HG03103 (cell line): ENCODE measurements around the gene FZR1.

ENCODE experiments used
- ATAC-seq: cut with Tn5 transposase; IDR thresholded peaks from one replicate; pipeline ENCODE4 v1.9.1; 2021; ENCODE audit warnings: low read depth; ENCODE audit not compliant: unreplicated experiment

The FZR1 gene

DNA sequence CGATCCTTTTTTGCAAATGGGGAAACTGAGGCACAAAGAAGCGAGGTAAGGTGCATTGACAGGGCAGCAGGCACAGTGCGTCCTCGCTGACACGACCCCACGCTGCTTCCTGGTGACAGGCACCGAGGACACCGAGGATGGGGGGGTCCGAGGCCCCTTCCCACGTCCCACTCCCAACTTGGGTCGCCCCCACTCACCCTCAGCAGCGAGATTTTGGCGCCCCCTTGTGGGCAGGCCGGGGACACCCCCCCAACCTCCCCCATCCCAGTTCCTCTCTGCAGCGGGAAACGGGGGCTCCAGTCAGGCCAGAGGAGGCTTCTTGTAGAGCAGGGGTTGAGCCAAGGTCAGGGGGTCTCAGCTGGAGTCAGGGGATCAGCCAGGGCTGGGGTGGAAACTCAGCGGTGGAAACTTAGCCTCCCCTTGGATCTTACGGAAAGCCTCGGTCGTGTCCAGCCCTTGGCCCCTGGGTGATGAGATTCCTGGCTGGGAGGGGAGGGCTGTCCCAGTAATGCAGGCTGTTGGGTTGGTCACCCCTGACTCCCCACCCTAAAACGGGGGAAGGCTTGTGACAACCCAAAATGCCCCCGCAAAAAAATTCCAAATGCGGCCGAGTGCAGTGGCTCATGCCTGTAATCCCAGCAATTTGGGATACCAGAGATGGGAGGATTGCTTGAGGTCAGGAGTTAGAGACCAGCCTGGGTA, 34.0 kb upstream of the FZR1 start:
- ATAC-seq, result no peak

DNA sequence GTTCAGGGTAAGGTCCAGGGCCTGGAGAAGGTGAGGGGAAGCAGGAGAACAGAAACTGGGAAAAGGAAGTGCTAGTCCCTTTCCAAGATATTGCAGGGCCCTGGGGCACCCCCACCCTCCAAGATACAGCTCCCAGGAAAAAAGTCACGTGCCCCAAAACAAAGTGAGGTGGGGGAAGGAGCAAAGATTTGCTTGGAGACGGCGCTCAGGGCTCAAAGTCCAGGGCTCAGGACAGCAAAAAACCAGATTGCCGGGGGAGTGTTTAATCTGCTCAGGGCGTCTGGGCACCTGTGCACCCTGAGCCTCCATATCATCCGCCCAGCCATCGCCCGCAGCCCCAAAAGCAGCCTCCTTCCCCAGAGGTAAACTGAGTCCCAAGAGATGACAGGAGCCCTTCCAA, 32.1 kb upstream of the FZR1 start:
- ATAC-seq, result no peak

DNA sequence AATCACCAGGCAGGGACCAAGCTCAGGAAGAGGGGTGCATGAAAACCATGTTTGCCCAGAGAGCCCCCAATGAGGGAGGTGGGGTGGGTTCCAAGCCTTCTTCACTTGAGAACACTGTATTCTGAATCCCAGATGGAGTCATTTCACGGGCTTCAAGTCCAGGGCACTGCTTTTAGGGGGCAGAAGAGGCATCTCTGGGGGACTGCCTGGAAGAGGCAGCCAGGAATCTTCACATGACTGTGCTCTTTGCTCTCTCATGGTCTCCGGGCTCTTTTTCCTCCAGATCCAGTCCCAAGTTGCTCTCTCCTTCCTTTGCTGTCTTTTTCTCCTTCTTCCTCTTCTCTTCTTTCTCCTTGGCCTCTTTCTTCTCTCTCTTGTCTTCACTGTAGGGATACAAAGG, 31.5 kb upstream of the FZR1 start:
- ATAC-seq, result no peak

DNA sequence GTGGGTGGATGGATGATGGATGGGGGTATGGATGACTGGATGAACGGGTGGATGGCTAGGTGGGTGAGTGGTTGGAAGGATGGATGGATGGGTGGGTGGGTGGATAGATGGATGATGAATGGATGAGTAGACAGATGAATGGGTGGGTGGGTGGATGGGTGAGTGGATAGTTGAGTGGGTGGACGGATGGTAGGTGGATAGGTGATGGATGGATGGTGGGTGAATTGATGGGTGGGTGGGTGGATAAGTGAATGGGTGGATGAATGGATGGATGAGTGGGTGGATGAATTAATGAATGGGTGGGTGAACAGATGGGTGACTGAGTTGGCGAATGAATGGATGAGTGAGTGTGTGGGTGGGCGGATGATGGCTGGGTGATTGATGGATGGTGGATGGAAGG, 30.7 kb upstream of the FZR1 start:
- no peak for ATAC-seq

DNA sequence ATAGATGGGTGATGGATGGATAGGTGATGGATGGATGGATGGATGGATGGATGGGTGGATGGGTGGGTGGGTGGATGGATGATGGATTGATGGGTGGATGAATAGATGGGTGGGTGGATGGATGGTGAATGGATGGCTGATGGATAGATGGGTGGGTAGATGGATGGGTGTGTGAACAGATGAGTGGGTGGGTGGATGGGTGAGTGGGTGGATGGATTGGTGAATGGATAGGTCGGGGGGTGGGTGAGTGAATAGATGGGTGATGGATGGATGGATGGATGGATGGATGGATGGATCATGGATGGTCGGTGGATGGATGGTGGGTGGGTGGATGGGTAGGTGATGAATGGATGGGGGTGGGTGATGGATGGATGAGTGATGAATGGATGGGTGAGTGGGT, 29.3 kb upstream of the FZR1 start:
- ATAC-seq, result no peak

DNA sequence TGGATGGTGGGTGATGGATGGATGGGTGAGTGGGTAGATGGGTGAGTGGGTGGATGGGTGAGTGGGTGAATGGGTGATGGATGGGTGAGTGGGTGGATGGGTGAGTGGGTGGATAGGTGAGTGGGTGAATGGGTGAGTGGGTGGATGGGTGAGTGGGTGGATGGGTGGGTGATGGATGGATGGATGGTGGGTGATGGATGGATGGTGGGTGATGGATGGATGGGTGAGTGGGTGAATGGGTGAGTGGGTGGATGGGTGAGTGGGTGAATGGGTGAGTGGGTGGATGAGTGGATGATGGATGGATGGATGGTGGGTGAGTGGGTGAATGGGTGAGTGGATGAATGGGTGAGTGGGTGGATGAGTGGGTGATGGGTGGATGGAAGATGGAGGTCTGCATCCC, 28.6 kb upstream of the FZR1 start:
- ATAC-seq, result no peak

DNA sequence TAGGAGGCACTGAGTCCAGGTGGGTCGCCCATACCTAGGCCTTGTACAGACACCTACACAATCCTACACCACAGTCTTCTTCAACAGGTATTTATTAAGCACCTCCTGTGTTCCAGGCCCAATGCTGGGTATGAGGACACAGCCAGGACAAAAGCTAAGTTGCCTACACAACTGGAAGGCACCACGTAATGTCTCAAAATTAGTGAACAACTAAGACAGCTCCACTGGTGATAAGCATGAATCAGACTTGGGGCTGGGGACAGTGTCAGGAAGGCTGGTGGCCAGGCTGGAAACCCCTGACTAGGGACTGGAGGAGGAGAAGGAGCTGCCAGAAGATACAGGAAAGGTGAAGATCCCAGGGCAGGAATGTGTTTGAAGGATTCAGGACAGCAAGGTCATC, 28.2 kb upstream of the FZR1 start:
- no peak for ATAC-seq

DNA sequence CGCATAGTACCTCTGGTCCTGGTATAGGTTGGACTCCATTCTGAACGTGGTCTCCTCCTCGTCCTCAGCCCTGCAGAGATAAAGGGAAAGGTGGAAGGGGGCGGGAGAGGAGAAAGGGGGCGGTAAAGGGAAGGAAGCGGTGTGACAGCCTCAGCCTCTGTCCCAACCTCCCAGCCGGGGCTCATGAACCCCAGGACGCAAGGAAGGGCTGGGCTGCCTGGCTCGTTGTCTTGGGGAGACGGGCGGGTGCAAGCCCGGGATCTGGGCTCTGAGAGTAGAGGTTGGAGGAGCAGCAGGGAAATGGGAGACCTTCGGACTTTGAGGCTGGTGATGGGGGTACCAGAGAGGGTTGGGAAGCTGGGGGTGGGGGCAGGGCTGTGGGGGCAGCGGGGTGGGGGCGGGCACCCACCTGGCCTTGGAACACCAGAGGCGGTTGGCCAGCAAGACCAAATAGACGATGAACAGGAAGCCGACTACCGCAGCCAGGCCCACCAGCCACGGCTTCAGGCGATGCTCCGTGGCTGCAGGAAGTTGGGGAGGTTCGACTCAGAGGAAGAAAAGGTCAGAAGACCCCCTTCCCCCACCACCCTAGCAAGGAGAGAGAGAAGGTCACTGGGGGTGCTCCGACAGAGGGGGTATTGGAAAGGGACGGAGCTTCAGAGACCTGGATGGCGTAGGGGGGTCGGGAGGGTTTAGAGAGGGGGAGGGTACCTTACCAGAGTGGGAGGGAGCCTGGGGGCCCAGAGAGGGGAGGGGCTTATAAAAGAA, 27.5 kb upstream of the FZR1 start:
- ATAC-seq, result no peak

DNA sequence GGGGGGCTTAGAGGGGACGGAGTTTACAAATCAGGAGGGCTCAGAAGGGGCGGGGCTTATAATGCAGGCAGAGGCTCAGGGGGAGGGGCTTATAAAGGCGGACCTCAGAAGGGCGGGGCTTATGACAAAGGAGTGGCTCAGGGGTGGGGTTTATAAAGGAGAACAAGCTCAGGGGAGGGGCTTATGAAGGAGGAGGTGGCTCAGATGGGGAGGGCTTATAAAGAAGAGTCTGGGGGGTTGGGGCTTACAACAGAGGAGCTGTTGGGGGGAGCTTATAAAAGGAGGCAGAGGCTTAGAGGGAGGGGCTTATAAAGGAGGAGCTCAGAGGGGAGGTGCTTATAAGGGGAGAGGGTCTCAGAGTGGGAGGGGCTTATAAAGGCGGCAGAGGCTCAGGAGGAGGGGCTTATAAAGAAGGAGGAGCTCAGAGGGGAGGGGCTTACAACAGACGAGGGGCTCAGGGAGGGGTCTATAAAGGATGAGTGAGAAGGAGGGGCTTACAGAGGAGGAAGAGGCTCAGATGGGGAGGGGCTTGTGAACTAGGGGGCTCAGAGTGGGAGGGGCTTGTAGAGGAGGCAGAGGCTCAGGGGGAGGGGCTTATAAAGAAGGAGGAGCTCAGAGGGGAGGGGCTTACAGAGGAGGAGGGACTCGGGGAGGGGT, 26.8 kb upstream of the FZR1 start:
- no peak for ATAC-seq

DNA sequence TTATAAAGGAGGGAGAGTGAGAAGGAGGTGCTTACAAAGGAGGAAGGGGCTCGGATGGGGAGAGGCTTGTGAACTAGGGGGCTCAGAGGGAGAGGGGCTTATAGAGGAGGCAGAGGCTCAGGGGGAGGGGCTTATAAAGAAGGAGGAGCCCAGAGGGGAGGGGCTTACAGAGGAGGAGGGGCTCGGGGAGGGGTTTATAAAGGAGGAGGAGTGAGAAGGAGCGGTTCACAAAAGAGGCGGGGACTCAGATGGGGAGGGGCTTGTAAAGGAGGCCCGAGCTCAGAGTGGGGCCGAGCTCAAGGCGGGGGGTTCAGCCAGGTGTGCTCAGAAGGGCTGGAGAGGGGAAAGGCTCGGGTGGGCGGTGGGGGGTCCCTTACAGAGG, 26.3 kb upstream of the FZR1 start:
- ATAC-seq, result no peak

DNA sequence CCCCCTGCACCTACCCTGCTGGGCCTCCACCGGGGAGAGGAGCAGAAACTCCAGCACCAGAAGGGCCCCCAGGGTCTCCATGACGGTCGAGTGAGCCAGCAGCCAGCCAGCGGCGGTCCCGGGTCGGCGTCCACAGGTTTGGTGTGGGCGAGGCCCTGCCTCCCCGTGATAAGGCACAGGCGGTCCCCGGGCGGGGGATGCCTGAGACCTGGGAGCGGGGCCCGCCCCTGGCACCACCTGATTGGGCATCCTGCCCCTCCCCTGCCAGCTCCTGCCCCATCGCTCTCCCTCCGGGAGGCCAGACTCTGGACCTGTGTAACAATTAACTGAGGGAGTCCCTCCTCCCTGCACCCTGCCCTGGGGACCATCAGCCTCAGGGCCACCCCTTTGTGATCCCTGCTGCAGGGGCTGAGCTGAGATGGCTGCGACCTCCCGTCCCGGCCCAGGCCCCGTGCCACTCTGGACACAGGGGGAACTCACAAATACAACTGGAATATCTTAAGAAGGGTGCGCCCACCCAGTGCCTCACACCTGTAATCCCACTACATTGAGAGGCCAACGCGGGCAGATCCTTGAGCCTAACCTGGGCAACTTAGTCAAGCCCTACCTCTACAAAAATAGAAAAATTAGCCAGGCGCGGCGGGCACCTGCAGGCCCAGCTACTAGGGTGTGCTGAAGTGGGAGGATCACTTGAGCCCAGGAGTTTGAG, 25.6 kb upstream of the FZR1 start, which contains the start of gene SMIM24:
Gene SMIM24 (minus strand): TSS at position 143 of the 709 bp plus-strand sequence. CDS start 62 bp downstream, at position 81.
- ATAC-seq, result no peak

DNA sequence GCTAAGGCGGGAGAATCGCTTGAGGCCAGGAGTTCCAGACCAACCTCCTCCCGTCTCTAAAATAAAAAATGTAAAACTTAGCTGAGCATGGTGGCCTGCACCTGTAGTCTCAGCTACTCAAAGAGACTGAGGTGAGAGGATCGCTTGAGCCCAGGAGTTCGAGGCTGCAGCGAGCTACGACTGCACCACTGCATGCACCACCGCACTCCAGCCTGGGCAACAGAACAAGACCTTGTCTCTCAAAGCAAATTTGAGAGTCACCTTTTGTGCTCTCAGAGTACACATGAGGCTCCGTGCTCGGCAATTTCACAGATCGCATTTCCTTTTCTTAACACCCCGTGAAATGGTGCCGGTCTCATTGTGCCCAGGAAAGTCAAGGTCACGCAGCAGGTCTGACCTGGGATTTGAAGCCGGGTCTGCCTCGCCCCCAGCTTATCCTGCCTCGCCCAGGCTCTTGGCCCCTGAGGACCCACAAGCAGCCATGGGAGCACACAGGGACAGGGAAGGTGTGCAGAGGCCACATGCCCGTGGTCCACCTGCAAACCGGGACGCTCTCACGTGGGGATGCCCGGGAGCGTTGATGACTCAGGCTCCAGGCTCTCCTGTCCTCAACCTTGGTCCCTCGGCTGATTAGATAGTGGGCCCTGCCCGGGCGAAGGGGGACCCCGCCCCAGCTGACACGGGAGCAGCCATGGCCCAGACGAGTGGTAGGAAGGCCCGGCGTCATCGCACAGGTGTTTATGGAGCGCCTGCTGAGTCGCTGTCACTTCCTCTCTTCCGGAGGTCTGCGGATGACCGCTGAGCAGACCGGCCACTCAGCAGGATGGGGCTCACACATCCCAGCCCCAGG, 24.6 kb upstream of the FZR1 start:
- ATAC-seq, result no peak

DNA sequence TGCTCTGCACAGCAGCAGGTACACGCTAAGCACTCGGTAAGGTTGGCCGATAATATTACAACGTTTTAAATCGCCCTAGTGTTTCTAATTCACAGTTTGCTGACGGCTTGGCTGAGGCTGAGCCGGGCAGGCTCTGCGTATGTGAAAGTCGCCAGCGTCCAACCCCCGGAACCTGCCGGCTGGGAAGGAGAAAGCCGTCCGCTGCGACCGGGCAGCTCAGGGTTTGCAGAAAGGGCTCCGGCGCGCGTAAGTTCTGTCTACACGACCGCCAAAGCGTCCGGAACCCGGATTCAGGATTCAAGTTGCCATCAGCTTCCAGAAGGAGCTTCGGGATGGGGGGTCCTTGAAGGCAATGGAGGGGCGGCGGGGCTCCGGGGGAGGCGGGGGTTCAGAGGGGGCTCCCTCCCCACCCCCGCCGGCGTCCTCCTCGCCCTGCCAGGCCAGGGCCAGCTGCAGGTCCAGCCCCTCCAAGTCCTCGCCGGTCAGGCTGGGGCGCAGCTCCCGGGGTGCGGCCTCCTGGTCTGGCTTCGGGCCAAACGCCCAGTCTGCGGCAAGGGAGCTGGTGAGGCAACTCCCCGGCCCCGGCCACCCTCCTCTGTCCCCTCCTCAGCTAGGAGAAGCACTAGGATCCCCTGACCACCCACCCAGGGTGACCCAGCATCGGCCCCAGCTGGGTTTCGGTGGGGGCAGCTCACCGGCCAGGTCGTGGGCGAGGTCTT, 23.4 kb upstream of the FZR1 start:
- ATAC-seq, result no peak

DNA sequence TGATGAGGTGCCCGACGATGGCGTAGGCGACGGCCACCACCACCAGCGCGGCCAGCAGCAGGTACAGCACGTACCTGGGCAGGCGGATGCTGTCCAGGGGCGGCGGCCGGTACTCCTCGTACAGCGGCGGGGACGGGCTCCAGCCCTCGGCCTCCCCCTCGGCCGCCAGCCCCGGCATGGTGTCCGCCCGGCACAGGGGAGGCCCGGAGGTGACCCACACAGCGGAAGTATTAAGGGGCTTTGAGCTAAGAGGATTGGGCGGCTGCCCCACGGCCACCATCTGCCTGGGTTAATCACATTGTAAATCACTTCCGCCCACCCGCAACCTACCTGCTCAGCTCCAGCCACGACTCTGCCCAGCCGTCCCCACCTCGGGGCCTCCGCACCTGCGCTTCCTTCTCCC, 22.9 kb upstream of the FZR1 start, which contains the start of gene SMIM44:
Gene SMIM44 (minus strand): TSS at position 216 of the 403 bp plus-strand sequence. CDS start 38 bp downstream, at position 178.
- no peak for ATAC-seq

DNA sequence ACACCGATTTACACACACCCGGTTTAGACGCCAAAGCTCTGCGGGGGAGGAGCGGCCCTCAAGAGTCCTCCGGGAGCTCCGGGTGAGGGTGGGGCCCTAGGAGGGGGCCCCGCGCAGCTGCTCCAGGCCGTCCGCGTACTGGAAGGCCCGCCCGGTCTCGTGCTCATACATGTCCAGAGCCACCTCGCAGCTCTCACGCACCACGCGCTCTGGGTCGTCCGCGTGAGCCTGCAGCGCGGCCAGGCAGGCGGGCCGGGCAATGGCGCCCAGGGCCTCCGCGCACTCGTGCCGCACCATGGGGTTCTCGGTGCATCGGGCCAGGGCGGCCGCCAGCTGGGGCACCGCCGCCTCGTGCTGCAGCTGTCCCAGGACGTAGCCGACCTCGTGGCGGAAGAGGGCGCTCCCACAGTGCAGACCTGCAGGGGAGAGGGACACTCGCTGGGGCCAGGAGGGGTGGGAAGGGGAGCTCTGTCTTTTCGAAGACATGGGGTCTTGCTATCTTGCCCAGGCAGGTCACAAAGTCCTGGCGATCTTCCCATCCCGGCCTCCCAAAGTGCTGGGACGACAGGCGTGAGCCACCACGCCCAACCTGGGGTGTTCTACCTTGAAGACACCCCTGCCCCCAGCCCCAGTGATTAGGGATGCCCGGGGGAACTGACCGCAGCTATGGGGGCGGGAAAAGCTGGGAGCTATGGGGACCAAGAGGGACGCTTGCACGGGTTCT, 14.6 kb upstream of the FZR1 start:
- no peak for ATAC-seq

DNA sequence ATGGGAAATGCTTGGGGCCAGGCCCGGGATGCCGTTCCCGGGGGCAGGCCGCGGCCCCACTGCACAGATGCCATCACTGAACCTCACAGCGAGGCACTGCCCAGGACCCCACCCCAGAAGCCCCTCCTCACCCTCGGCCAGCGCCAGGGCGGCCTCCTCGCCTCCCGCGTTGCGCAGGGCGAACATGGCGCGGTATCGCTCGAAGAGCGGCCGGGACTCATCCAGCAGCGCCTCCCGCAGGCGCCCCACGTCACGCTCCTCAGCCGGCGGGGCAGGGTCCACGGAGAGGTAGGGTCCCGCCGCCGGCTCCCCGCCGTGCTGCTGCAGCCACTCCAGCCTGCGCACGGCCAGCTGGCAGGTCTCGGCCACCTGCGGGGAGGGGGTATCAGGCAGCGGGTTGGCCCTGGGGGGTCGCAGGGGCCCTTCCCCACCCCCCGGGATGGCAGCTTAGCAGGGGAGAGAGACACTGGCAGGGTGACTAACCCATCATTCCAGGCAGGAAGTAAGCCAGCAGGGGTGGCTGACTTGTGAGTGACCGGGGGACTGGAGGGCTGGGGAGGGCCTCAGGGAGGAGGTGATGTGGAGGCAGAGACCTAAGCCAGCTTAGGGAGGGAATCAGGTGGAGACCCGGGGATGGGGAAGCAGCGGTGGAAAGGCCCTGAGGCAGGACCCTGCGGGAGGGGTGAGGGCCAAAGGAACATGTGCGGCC, 13.8 kb upstream of the FZR1 start:
- ATAC-seq, result no peak

DNA sequence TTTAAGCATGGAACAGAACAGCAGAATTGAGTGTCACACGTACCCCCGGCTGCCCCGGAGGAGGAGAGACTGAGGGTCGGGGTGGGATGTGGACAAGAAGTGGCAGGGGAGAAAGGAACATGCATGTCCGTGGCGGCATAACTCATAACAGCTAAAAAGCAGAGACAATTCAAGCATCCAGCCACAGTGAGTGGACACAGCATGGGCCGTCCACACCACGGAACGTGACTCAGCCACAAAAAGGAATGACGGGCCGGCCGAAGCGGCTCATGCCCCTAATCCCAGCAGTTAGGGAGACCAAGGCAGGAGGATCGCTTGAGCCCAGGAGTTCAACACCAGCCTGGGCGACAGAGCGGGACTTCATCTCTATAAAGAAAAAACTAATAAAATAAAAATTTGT, 13.2 kb upstream of the FZR1 start:
- ATAC-seq, result no peak

DNA sequence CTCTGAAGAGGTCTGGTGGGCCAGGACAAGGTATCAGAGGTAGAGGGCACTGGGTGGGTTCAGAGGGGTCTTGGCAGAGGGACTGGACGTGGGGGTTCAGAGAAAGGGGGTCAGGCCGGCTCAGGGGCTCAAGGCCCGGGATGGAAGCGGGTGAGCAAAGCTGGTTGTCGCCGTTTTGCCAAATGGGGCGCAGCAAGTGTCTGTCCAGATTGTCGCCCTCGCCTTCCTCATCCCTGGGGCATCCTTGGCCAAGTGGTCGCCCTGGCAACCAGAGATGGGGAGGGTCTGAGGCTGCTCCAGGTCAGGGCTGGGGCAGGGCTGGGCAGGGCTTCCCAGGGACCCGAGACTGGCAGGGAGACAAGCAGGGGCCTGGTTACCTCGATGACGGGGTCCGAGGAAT, 12.5 kb upstream of the FZR1 start:
- ATAC-seq, result no peak
